Suprapubic skin (tissue), 4 donors: ENCODE measurements around the gene PDE9A. TPM values are rescaled to one million over a fixed set of nuclear protein-coding genes. Genes with fewer than 3 reads are reported as not detected.

Experiments
- DNase-seq, 2 donors: peaks; one replicate each; pipeline ENCODE4 v3.0.0-alpha.2; 2019; ENCODE audit warnings: low spot score in 2 of 2
- H3K27ac ChIP-seq: fragments of 200-600 bp; sonication (generic); one replicate; pipeline ENCODE4 v1.5.1; 2019
- H3K27me3 ChIP-seq: fragments of 200-600 bp; sonication (generic); one replicate; pipeline ENCODE4 v1.5.1; 2019
- H3K36me3 ChIP-seq: fragments of 200-600 bp; sonication (generic); one replicate; pipeline ENCODE4 v1.5.1; 2019
- H3K4me1 ChIP-seq: fragments of 200-600 bp; sonication (generic); one replicate; pipeline ENCODE4 v1.5.1; 2019
- H3K4me3 ChIP-seq: fragments of 200-600 bp; sonication (generic); one replicate; pipeline ENCODE4 v1.5.1; 2019; ENCODE audit warnings: mild to moderate bottlenecking
- H3K9me3 ChIP-seq: fragments of 200-600 bp; sonication (generic); one replicate; pipeline ENCODE4 v1.5.1; 2019
- CTCF ChIP-seq, 2 donors: fragments of 200-600 bp in 1 of 2; fragments of 450-650 bp in 1 of 2; sonication (generic) in 1 of 2; IDR thresholded peaks; one replicate each; pipeline ENCODE4 v1.5.1; 2016 to 2019; ENCODE audit warnings: antibody characterized with exemption in 2 of 2, mild to moderate bottlenecking in 1 of 2, moderate library complexity in 1 of 2
- EP300 ChIP-seq: sonication (generic); formaldehyde crosslinking; IDR thresholded peaks from one replicate; pipeline ENCODE4 v1.6.1; 2017; ENCODE audit warnings: antibody characterized with exemption
- POLR2A ChIP-seq, 2 donors: fragments of 450-650 bp; IDR thresholded peaks; one replicate each; pipeline ENCODE4 v1.6.1; 2017; ENCODE audit warnings: antibody characterized with exemption in 2 of 2, mild to moderate bottlenecking in 2 of 2, moderate library complexity in 2 of 2
- POLR2AphosphoS5 ChIP-seq, 3 donors: sonication (generic); formaldehyde crosslinking; IDR thresholded peaks; one replicate each; pipeline ENCODE4 v1.6.1; 2017; ENCODE audit warnings: antibody characterized with exemption in 3 of 3
- WGBS: methylation state at CpG from one replicate; pipeline ENCODE4 v1.1.5; 2018; 5-methylcytosine and 5-hydroxymethylcytosine counted together
- total RNA-seq, 4 donors: library from RNA; depleted of rRNA; stranded (reverse); fragments of >200 nt; gene quantifications; one replicate each; pipeline ENCODE4 v1.1.0, GENCODE V29; 2016

PDE9A gene
- total RNA-seq, 4 donors from 2014 or later, result 4.5 to 12.0 (median 7.1) TPM

- Histone ChIP-seq H3K36me3 (peaks cover 5% of the 10 kb centered on the region), H3K27ac (no peak overlapping the region), H3K4me1 (peaks cover 4% of the 10 kb centered on the region), H3K9me3 (no peaks in the 10 kb centered on the region), H3K4me3 (no peak overlapping the region), H3K27me3 (no peaks in the 10 kb centered on the region)
- no peak for TF ChIP-seq POLR2A (IDR thresholded peaks at IDR 0.05)
- peak in 1 of 2 donors; percentile 15 for DNase-seq
- WGBS, result 86% methylated on average over 7 of the region's 7 CpGs
These were observed 80.5 kb downstream of the PDE9A start for GRCh38 chr21:42733874-42734273.

DNA sequence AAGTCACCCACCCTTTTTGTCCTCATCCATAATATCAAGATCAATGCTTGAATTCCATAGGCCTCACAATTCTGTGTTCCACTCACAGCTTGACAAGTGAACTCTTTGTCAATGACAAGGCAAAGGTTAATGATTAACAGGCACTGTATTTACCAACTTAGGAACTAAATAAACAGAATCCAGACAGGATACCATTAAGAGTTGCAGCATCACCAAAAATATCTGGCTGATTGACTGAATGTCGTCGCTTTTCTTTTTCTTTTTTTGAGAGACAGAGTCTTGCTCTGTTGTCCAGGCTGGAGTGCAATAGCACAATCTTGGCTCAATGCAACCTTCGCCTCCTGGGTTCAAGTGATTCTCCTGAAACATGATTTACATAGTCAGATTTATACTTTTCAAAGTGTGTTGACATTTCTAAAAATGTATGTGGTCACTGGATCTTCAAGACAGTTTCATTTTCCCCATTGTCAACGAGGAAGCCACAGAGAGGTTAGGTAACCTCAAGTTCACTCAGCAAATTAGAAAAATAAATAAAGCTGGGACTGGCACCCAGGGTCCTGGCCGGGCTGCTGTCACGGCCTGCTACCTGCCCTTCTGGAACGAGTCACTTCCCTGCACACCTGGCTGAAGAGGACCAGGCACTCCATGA, 81.0 kb downstream of the PDE9A start:
- no peaks in the 10 kb centered on the region for H3K9me3 ChIP-seq
- TF ChIP-seq POLR2A (IDR thresholded peaks at IDR 0.05) (no peak), EP300 (no peak)
- H3K27ac ChIP-seq, result no peak overlapping the region
- 81% methylated on average over 7 of the region's 7 CpGs for WGBS
- no peak for DNase-seq
- H3K4me3 ChIP-seq, result no peak overlapping the region
- peaks cover 4% of the 10 kb centered on the region for H3K4me1 ChIP-seq
- H3K27me3 ChIP-seq, result no peaks in the 10 kb centered on the region
- H3K36me3 ChIP-seq, result peaks cover 5% of the 10 kb centered on the region

- no peak overlapping the region for H3K4me3 ChIP-seq
- peaks cover 5% of the 10 kb centered on the region for H3K36me3 ChIP-seq
- peaks cover 4% of the 10 kb centered on the region for H3K4me1 ChIP-seq
- WGBS, result 93% methylated on average over 4 of the region's 8 CpGs
- H3K27ac ChIP-seq, result no peak overlapping the region
- H3K27me3 ChIP-seq, result no peaks in the 10 kb centered on the region
- DNase-seq, result peak in 1 of 2 donors; percentile 41
- no peaks in the 10 kb centered on the region for H3K9me3 ChIP-seq
- TF ChIP-seq CTCF (IDR thresholded peaks at IDR 0.05), result no peak
These were observed 81.6 kb downstream of the PDE9A start for GRCh38 chr21:42735061-42735460.

- TF ChIP-seq POLR2AphosphoS5 (IDR thresholded peaks at IDR 0.05) (no peak), CTCF (IDR thresholded peaks at IDR 0.05) (no peak), POLR2A (IDR thresholded peaks at IDR 0.05) (no peak), EP300 (no peak)
- Histone ChIP-seq H3K4me3 (no peak overlapping the region), H3K27me3 (no peaks in the 10 kb centered on the region), H3K27ac (peak overlapping the region; percentile 19), H3K36me3 (peaks cover 5% of the 10 kb centered on the region), H3K4me1 (peaks cover 4% of the 10 kb centered on the region), H3K9me3 (no peaks in the 10 kb centered on the region)
- 92% methylated on average over 10 of the region's 10 CpGs for WGBS
- no peak for DNase-seq
These were observed 82.5 kb downstream of the PDE9A start for GRCh38 chr21:42735944-42736343.

DNA sequence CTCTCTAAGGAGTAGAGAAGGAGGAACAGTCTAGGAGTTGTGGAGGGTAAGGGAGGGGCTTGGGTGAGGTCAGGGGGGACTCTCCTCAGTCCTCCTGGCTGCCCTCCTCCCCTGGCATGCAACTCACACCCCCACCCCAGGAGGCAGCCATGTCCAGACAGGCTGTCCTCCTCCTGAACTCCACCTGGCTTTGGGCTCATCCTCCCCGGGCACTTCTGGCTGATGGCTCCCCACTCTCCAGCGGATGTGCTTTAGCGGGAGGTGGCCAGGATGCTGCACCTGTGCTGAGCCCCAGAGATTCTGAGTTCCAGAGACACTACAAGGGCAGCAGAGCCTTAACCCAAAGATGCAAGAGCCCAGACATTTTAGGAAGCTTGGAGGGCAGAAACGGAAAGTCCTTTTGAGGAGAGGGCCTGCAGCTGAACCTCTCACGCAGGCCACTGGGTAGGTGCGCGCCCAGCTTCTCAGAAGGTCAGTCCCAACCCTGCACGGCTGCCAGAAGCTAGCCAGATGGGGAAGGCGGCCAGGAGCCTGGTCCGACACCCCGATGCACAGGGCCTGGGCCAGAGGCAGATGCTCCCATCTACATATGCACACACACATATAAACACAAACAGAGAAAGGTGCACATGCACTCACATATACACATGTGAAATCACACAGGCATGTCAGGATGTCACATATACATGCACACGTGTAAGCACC, 83.4 kb downstream of the PDE9A start:
- Histone ChIP-seq H3K9me3 (no peaks in the 10 kb centered on the region), H3K4me1 (peaks cover 3% of the 10 kb centered on the region), H3K27ac (peak overlapping the region; percentile 19), H3K4me3 (no peak overlapping the region), H3K36me3 (peaks cover 5% of the 10 kb centered on the region), H3K27me3 (no peaks in the 10 kb centered on the region)
- WGBS, result 80% methylated on average over 11 of the region's 12 CpGs
- TF ChIP-seq POLR2A (IDR thresholded peaks at IDR 0.05), result no peak
- TF ChIP-seq EP300, result no peak
- TF ChIP-seq CTCF (IDR thresholded peaks at IDR 0.05), result no peak
- no peak for TF ChIP-seq POLR2AphosphoS5 (IDR thresholded peaks at IDR 0.05)
- DNase-seq, result peak in 1 of 2 donors; percentile 72

- no peaks in the 10 kb centered on the region for H3K9me3 ChIP-seq
- WGBS, result 64% methylated on average over 16 of the region's 16 CpGs
- no peak overlapping the region for H3K4me3 ChIP-seq
- no peaks in the 10 kb centered on the region for H3K27me3 ChIP-seq
- peak overlapping the region; percentile 63 for H3K27ac ChIP-seq
- H3K36me3 ChIP-seq, result peaks cover 5% of the 10 kb centered on the region
- peaks cover 5% of the 10 kb centered on the region for H3K4me1 ChIP-seq
- DNase-seq, result no peak
- TF ChIP-seq POLR2AphosphoS5 (IDR thresholded peaks at IDR 0.05), result peak in 1 of 3 donors; percentile 33
- TF ChIP-seq EP300, result no peak
These were observed 84.7 kb downstream of the PDE9A start for GRCh38 chr21:42737951-42738590.
